GM23248 (cell line): ENCODE measurements around the gene HEPACAM.

Experiments used
- EZH2 ChIP-seq: fragments of 200-600 bp; sonication (generic); IDR thresholded peaks from 2 replicates; pipeline ENCODE4 v1.6.1; 2018; ENCODE audit warnings: antibody characterized with exemption, mild to moderate bottlenecking; ENCODE audit not compliant: insufficient read depth, poor library complexity, severe bottlenecking
- EZH2phosphoT487 ChIP-seq: fragments of 200-600 bp; sonication (generic); IDR thresholded peaks from 2 replicates; pipeline ENCODE4 v1.6.1; 2018; ENCODE audit warnings: antibody characterized with exemption, moderate library complexity, mild to moderate bottlenecking, low read depth; ENCODE audit not compliant: insufficient read depth

- no peak for TF ChIP-seq EZH2phosphoT487
- no peak for TF ChIP-seq EZH2
Measured at GRCh38 chr11:124892146-124892545, 43.7 kb downstream of the HEPACAM start.
